Lung (tissue), 12 donors: ENCODE data around the gene IL17F. TPM values are rescaled to one million over a fixed set of nuclear protein-coding genes. Genes with fewer than 3 reads are reported as not detected.

Experiments used
- ATAC-seq: fragments of 200-7000 bp; cut with Tn5 transposase; one replicate; pipeline ENCODE4 v1.9.1; 2020; ENCODE audit warnings: moderate number of reproducible peaks; ENCODE audit not compliant: insufficient read depth, low FRiP score
- DNase-seq, 3 donors: peaks; one replicate each; pipeline ENCODE4 v3.0.0-alpha.2; 2013 to 2017
- H3K27ac ChIP-seq, 2 donors: one replicate each; pipeline ENCODE4 v1.5.1; 2013; ENCODE audit warnings: mild to moderate bottlenecking in 2 of 2, moderate library complexity in 2 of 2, control low read depth in 1 of 2, inconsistent platforms in 1 of 2, low read depth in 1 of 2, low read length in 1 of 2
- H3K27me3 ChIP-seq, 3 donors: one replicate each; pipeline ENCODE4 v1.5.1; 2013; ENCODE audit warnings: low read length in 2 of 3; ENCODE audit not compliant: control insufficient read depth in 3 of 3, insufficient read depth in 3 of 3
- H3K36me3 ChIP-seq, 4 donors: one replicate each; pipeline ENCODE4 v1.5.1; 2013; ENCODE audit warnings: low read length in 4 of 4, mild to moderate bottlenecking in 1 of 4, moderate library complexity in 1 of 4; ENCODE audit not compliant: control insufficient read depth in 4 of 4, insufficient read depth in 4 of 4
- H3K4me1 ChIP-seq, 5 donors: one replicate each; pipeline ENCODE4 v1.5.1; 2013; ENCODE audit warnings: low read length in 5 of 5, mild to moderate bottlenecking in 2 of 5, moderate library complexity in 1 of 5; ENCODE audit not compliant: control insufficient read depth in 5 of 5, insufficient read depth in 5 of 5
- H3K4me3 ChIP-seq: one replicate; pipeline ENCODE4 v1.5.1; 2013; ENCODE audit warnings: mild to moderate bottlenecking, control low read depth, moderate library complexity
- H3K9ac ChIP-seq, 2 donors: one replicate each; pipeline ENCODE4 v1.5.1; 2013; ENCODE audit warnings: low read length in 2 of 2, control low read depth in 1 of 2; ENCODE audit not compliant: insufficient read depth in 1 of 2
- H3K9me3 ChIP-seq, 4 donors: one replicate each; pipeline ENCODE4 v1.5.1; 2013; ENCODE audit warnings: low read length in 3 of 4, mild to moderate bottlenecking in 1 of 4, moderate library complexity in 1 of 4; ENCODE audit not compliant: control insufficient read depth in 4 of 4, insufficient read depth in 3 of 4
- CTCF ChIP-seq: IDR thresholded peaks from 2 replicates; pipeline ENCODE4 v1.5.1; 2012; ENCODE audit warnings: mild to moderate bottlenecking; ENCODE audit errors: control extremely low read depth, extremely low read depth
- WGBS, 2 donors: extraction: QIAGEN DNeasy Blood & Tissue Kit; methylation state at CpG; one replicate each; pipeline ENCODE4 v1.1.7; 2013; 5-methylcytosine and 5-hydroxymethylcytosine counted together
- polyA plus RNA-seq, 2 donors: library from polyadenylated mRNA; stranded (reverse); fragments of 200-250 nt; gene quantifications; one replicate each; pipeline ENCODE4 v1.2.1, GENCODE V29; 2013
- total RNA-seq, 2 donors: library from RNA; depleted of rRNA in 1 of 2; stranded (reverse); fragments of >200 nt in 1 of 2; gene quantifications; one replicate each; pipeline ENCODE4 v1.2.1, GENCODE V29; 2014 to 2021
- donor health status: control.
- donor health status: control.
- donor health status: Bipolar disorder and iron deficiency.
- donor health status: healthy.
- donor health status: DM: yes; HTN: yes; CAD: no.

Gene IL17F
- total and polyA plus RNA-seq, 4 donors = 0.08 TPM; not detected in 3

- H3K4me1 ChIP-seq = no peaks in the 10 kb centered on the region
- WGBS, 2 donors = 44 to 54% methylated on average over 3 of the region's 3 CpGs
- DNase-seq (no peak), ATAC-seq (no peak)
- no peaks in the 10 kb centered on the region for H3K36me3 ChIP-seq
- H3K4me3 ChIP-seq = no peak overlapping the region
- no peak for TF ChIP-seq CTCF
- H3K27ac ChIP-seq = no peak overlapping the region
- no peaks in the 10 kb centered on the region for H3K27me3 ChIP-seq
- H3K9ac ChIP-seq = no peak overlapping the region
- peaks cover 0 to 3% (median 0%) of the 10 kb centered on the region in 4 donors for H3K9me3 ChIP-seq
Measured at GRCh38 chr6:52221302-52221701, 23.0 kb downstream of the IL17F start.

GRCh38 chr6:52217761-52218160, 26.5 kb downstream of the IL17F start:
- WGBS, 2 donors = 91% methylated on average over 2 of the region's 2 CpGs
- Histone ChIP-seq H3K36me3 (no peaks in the 10 kb centered on the region), H3K27me3 (no peaks in the 10 kb centered on the region), H3K4me3 (no peak overlapping the region), H3K9ac (no peak overlapping the region), H3K27ac (no peak overlapping the region), H3K4me1 (no peaks in the 10 kb centered on the region), H3K9me3 (no peaks in the 10 kb centered on the region)
- no peak for ATAC-seq
- no peak for TF ChIP-seq CTCF
- no peak for DNase-seq

GRCh38 chr6:52216932-52217575, 27.2 kb downstream of the IL17F start:
- Histone ChIP-seq H3K4me3 (no peak overlapping the region), H3K27ac (no peak overlapping the region), H3K27me3 (no peaks in the 10 kb centered on the region), H3K4me1 (no peaks in the 10 kb centered on the region), H3K9me3 (no peaks in the 10 kb centered on the region), H3K36me3 (no peaks in the 10 kb centered on the region), H3K9ac (no peak overlapping the region)
- ATAC-seq = no peak
- 87 to 89% methylated on average over 5 of the region's 5 CpGs for WGBS, 2 donors
- no peak for DNase-seq
- TF ChIP-seq CTCF = no peak

- no peak for TF ChIP-seq CTCF
Measured at GRCh38 chr6:52215787-52216186, 28.5 kb downstream of the IL17F start.

More at GRCh38 chr6:52215787-52216186, 28.5 kb downstream of the IL17F start:
- Histone ChIP-seq H3K4me3 (no peak overlapping the region), H3K36me3 (no peaks in the 10 kb centered on the region), H3K9me3 (no peaks in the 10 kb centered on the region), H3K27me3 (no peaks in the 10 kb centered on the region), H3K9ac (no peak overlapping the region), H3K4me1 (no peaks in the 10 kb centered on the region), H3K27ac (no peak overlapping the region)
- DNase-seq = no peak
- no peak for ATAC-seq
